Esophagus squamous epithelium (tissue), 5 donors: ENCODE measurements around the gene IFI44. TPM values are rescaled to one million over a fixed set of nuclear protein-coding genes. Genes with fewer than 3 reads are reported as not detected.

Experiments used
- DNase-seq: peaks from one replicate; lab custom pipeline; 2025; lab: John Stamatoyannopoulos, UW
- H3K27ac ChIP-seq, 4 donors: fragments of 200-600 bp; sonication (generic); one replicate each; pipeline ENCODE4 v1.5.1; 2016 to 2019; ENCODE audit warnings: mild to moderate bottlenecking in 1 of 4
- H3K27me3 ChIP-seq, 4 donors: fragments of 200-600 bp; sonication (generic); 1 replicate in 3 of 4; 2 replicates in 1 of 4; pipeline versions ENCODE4 v1.5.1 to v1.6.0; 2017 to 2021; ENCODE audit warnings: antibody characterized with exemption in 1 of 4
- H3K36me3 ChIP-seq, 3 donors: fragments of 200-600 bp; sonication (generic); one replicate each; pipeline ENCODE4 v1.5.1; 2016 to 2019
- H3K4me1 ChIP-seq, 3 donors: fragments of 200-600 bp; sonication (generic); one replicate each; pipeline ENCODE4 v1.5.1; 2017 to 2019
- H3K4me3 ChIP-seq, 4 donors: fragments of 200-600 bp; sonication (generic); 1 replicate in 3 of 4; 2 replicates in 1 of 4; pipeline ENCODE4 v1.5.1; 2016 to 2019; ENCODE audit warnings: mild to moderate bottlenecking in 2 of 4, moderate library complexity in 1 of 4
- H3K9me3 ChIP-seq, 3 donors: fragments of 200-600 bp; sonication (generic); one replicate each; pipeline ENCODE4 v1.5.1; 2016 to 2019
- POLR2A ChIP-seq, 4 donors: fragments of 450-650 bp; IDR thresholded peaks; one replicate each; pipeline ENCODE4 v1.6.1; 2017; ENCODE audit warnings: antibody characterized with exemption in 4 of 4, mild to moderate bottlenecking in 4 of 4, moderate library complexity in 3 of 4
- WGBS, 2 donors: methylation state at CpG; one replicate each; pipeline ENCODE4 v1.1.5; 2018; 5-methylcytosine and 5-hydroxymethylcytosine counted together
- intact Hi-C: fragments of 100-400 bp; cut with DNase I; formaldehyde crosslinking; loops from one replicate; pipeline ENCODE4 v1.15.0; 2022
- total RNA-seq, 4 donors: library from RNA; depleted of rRNA; stranded (reverse); fragments of >200 nt; gene quantifications; one replicate each; pipeline ENCODE4 v1.1.0, GENCODE V29; 2016
- TF ChIP-seq, protein P1 (sequence below), 6 experiments: fragments of 450-650 bp in 4 of 6; fragments of 200-600 bp in 2 of 6; sonication (generic) in 2 of 6; IDR thresholded peaks; one replicate each; pipeline ENCODE4 v1.5.1; 2016 to 2019; ENCODE audit warnings: antibody characterized with exemption in 6 of 6, mild to moderate bottlenecking in 4 of 6, moderate library complexity in 4 of 6
- donor health status: DM: yes; HTN: yes; CAD: no.

IFI44 gene
- total RNA-seq, 4 donors from 2014 or later = 3.1 to 33.0 (median 7.6) TPM

DNA sequence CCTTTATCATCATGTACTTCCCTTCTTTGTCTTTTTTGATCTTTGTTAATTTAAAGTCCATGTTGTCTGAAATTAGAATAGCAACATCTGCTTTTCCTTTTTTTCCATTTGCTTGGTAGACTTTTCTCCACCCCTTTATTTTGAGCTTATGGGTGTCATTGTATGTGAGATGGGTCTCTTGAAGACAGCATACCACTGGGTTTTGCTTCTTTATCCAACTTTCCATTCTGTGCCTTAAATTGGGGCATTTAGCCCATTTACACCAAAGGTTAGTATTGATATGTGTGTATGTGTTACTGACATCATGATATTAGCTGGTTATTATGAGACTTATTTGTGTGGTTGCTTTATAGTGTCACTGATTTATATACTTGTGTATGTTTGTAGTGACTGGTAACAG lies 50.2 kb downstream of the IFI44 start:
- Histone ChIP-seq H3K4me1 (no peaks in the 10 kb centered on the region), H3K27me3 (no peaks in the 10 kb centered on the region), H3K4me3 (no peak overlapping the region), H3K36me3 (no peaks in the 10 kb centered on the region), H3K27ac (no peak overlapping the region), H3K9me3 (peaks cover 0 to 14% (median 0%) of the 10 kb centered on the region in 3 donors)
- DNase-seq = no peak
- intact Hi-C loops = no loop called here
- TF ChIP-seq POLR2A (IDR thresholded peaks at IDR 0.05) = no peak

DNA sequence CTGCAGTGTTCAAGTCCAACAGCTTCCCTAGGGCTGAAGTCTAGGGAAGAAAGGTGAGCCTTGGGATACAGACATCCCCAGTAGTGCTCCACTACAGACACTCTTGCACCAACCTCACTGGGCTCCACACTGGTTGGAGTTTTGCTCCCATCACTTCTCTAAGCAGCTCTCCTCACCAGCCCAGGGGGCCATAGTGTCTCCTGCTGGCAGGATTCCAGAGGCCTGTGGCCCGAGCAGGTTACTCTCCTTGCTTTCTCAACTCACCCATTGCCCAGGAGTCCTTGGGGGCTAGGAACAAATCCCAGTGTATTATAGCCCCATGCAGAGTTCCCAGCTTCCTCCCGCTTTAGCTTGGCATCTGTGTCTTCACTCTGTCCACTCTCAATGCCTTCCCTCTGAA lies 52.8 kb downstream of the IFI44 start:
- TF ChIP-seq, protein P1, sequence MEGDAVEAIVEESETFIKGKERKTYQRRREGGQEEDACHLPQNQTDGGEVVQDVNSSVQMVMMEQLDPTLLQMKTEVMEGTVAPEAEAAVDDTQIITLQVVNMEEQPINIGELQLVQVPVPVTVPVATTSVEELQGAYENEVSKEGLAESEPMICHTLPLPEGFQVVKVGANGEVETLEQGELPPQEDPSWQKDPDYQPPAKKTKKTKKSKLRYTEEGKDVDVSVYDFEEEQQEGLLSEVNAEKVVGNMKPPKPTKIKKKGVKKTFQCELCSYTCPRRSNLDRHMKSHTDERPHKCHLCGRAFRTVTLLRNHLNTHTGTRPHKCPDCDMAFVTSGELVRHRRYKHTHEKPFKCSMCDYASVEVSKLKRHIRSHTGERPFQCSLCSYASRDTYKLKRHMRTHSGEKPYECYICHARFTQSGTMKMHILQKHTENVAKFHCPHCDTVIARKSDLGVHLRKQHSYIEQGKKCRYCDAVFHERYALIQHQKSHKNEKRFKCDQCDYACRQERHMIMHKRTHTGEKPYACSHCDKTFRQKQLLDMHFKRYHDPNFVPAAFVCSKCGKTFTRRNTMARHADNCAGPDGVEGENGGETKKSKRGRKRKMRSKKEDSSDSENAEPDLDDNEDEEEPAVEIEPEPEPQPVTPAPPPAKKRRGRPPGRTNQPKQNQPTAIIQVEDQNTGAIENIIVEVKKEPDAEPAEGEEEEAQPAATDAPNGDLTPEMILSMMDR (IDR thresholded peaks at IDR 0.05) = no peak
- no peak for TF ChIP-seq POLR2A (IDR thresholded peaks at IDR 0.05)
- 70 to 83% methylated on average over 2 of the region's 2 CpGs for WGBS, 2 donors
- H3K36me3 ChIP-seq = no peaks in the 10 kb centered on the region
- H3K27ac ChIP-seq = no peak overlapping the region
- H3K4me1 ChIP-seq = no peaks in the 10 kb centered on the region
- no peaks in the 10 kb centered on the region for H3K27me3 ChIP-seq
- intact Hi-C loops = no loop called here
- H3K4me3 ChIP-seq = no peak overlapping the region
- H3K9me3 ChIP-seq = peaks cover 0 to 14% (median 0%) of the 10 kb centered on the region in 3 donors
- no peak for DNase-seq

DNA sequence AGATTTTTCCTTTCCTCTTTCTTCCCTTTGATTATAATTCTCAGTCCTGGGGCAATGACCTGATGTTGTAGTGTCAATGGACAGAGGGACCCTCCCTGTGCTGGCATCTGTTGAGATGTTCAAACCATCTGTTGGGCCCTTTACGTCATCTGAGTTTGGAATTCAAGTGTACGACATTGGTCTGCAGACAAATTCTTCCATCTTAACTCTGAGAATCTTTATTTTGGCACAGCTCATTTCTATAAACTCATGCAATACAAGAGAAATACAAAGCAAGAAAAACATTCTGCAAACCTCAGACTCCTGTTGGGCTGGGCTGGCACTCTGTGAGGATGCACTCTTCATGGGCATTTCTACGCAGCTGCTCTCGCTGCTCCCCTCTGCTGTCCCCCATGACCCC lies 54.2 kb downstream of the IFI44 start:
- Histone ChIP-seq H3K9me3 (peaks cover 0 to 13% (median 0%) of the 10 kb centered on the region in 3 donors), H3K4me3 (no peak overlapping the region), H3K27me3 (no peaks in the 10 kb centered on the region), H3K4me1 (no peaks in the 10 kb centered on the region), H3K36me3 (no peaks in the 10 kb centered on the region), H3K27ac (no peak overlapping the region)
- 53 to 62% methylated on average over 4 of the region's 4 CpGs for WGBS, 2 donors
- intact Hi-C loops = no loop called here
- no peak for DNase-seq
- no peak for TF ChIP-seq POLR2A (IDR thresholded peaks at IDR 0.05)
- TF ChIP-seq, protein P1 (IDR thresholded peaks at IDR 0.05) = no peak

DNA sequence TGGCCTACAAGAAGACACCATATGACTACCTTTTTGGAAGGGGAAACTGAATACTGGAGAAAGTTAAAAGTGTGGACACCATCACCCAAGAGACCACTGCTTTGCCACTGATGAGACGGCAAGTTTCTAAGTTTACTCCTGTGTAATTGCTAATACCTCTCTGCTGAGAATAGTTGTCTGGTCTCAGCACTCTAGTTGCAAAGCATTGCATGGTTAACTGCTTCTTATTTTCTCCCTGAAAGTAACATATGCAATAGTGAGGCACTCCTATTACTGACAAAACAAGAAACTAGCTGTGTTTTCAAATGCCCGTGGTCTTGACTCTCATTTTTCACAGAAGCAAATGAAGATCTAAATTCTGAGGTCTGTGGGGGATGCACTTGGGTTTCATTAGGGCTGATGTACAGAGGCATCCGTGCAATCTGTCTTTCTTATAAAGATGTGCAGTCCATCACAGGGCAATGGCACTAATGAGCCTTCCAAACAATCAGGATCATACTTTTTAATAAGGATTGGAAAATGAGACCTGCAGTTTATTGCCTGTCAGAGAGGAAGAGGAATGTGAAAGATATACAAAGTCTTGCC lies 62.9 kb downstream of the IFI44 start:
- Histone ChIP-seq H3K27me3 (no peaks in the 10 kb centered on the region), H3K9me3 (no peaks in the 10 kb centered on the region), H3K4me1 (no peaks in the 10 kb centered on the region), H3K36me3 (no peaks in the 10 kb centered on the region), H3K4me3 (no peak overlapping the region), H3K27ac (no peak overlapping the region)
- TF ChIP-seq, protein P1 (IDR thresholded peaks at IDR 0.05) = no peak
- TF ChIP-seq POLR2A (IDR thresholded peaks at IDR 0.05) = no peak
- WGBS, 2 donors = 66 to 72% methylated on average over 3 of the region's 3 CpGs
- no peak for DNase-seq
- intact Hi-C loops = no loop called here

DNA sequence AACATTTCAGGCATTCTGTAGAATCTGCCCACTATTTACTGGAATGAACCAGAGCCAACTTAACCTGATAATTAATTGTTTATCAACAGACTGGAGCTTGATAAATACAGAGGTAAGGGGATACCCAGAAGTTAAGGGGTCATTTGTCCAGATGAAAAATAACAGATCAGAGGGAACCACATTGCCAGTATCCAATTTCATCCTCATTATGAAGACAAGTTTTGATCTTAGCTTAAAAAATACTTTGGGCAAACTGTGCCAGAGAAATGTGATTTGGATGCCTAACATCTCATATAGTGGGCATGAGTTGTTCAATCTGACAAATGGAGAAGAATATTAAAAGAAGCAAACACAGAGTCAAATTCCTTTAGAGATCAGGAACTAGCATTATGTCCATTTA lies 63.7 kb downstream of the IFI44 start:
- TF ChIP-seq, protein P1 (IDR thresholded peaks at IDR 0.05) = no peak
- TF ChIP-seq POLR2A (IDR thresholded peaks at IDR 0.05) = no peak
- Histone ChIP-seq H3K27me3 (no peaks in the 10 kb centered on the region), H3K36me3 (no peaks in the 10 kb centered on the region), H3K9me3 (no peaks in the 10 kb centered on the region), H3K27ac (no peak overlapping the region), H3K4me1 (no peaks in the 10 kb centered on the region), H3K4me3 (no peak overlapping the region)
- intact Hi-C loops = no loop called here
- no peak for DNase-seq

Other genes starting within 250 kb of the IFI44 start
- gene PTGFR, start 158.9 kb upstream of the IFI44 start, total RNA-seq = 1 to 10 TPM in 2 of 4 donors, under 1 TPM in 1, not detected in 1; 0.66 to 2.3 (median 1.6) TPM
- gene IFI44L, start 29.4 kb upstream of the IFI44 start, total RNA-seq = 10 to 100 TPM in 1 of 4 donors, 1 to 10 TPM in 2, under 1 TPM in 1; 0.11 to 13.6 (median 4.4) TPM